ENCODE data around the gene TANGO2.

- TF ChIP-seq CTCF (conservative IDR thresholded peaks at IDR 0.05 in 1 of 2, IDR thresholded peaks at IDR 0.05 in 1 of 2; ENCODE audit: extremely low read depth in 1 of 2, insufficient read depth in 1 of 2, low read depth in 1 of 2, low read length in 2 of 2) (no peak), EZH2 (IDR thresholded peaks at IDR 0.05; ENCODE audit: borderline replicate concordance, low read length) (no peak)
Measured at GRCh38 chr22:20106849-20107237, 85.9 kb downstream of the TANGO2 start.

Measured in mammary epithelial cell (primary cell).